Neural cell (in vitro differentiated cells): ENCODE data around the gene BAAT. TPM values are rescaled to one million over a fixed set of nuclear protein-coding genes. Genes with fewer than 3 reads are reported as not detected.

Experiments
- H2AFZ ChIP-seq: fragments of 200-600, 300-800 bp; sonication (generic), shearing (Covaris generic); 2 replicates; pipeline ENCODE4 v1.6.0; 2014; ENCODE audit warnings: low read depth, mild to moderate bottlenecking, antibody characterized with exemption, low read length, moderate library complexity
- H3F3A ChIP-seq: fragments of 200-600 bp; shearing (Covaris generic); 2 replicates; pipeline ENCODE4 v1.6.1; 2016; ENCODE audit warnings: mild to moderate bottlenecking, moderate library complexity, mixed read lengths, antibody characterized with exemption, low read length; ENCODE audit not compliant: insufficient read depth, poor library complexity, severe bottlenecking
- H3K27ac ChIP-seq: fragments of 200-600, 300-800 bp; sonication (generic), shearing (Covaris generic); 2 replicates; pipeline ENCODE4 v1.5.1; 2014; ENCODE audit warnings: mild to moderate bottlenecking, low read length, moderate library complexity
- H3K27me3 ChIP-seq: fragments of 300-800, 200-600 bp; sonication (generic), shearing (Covaris generic); 2 replicates; pipeline ENCODE4 v1.6.0; 2014; ENCODE audit warnings: mild to moderate bottlenecking, low read depth, low read length, moderate library complexity; ENCODE audit not compliant: insufficient read depth
- H3K36me3 ChIP-seq: fragments of 300-800, 200-600 bp; sonication (generic), shearing (Covaris generic); 2 replicates; pipeline ENCODE4 v1.5.1; 2014; ENCODE audit warnings: mild to moderate bottlenecking, antibody characterized with exemption, low read length, moderate library complexity; ENCODE audit not compliant: insufficient read depth
- H3K4me2 ChIP-seq: fragments of 300-800, 200-600 bp; sonication (generic), shearing (Covaris generic); 2 replicates; pipeline ENCODE4 v1.6.0; 2014; ENCODE audit warnings: mild to moderate bottlenecking, low read length
- H3K4me3 ChIP-seq: fragments of 300-800, 200-600 bp; sonication (generic), shearing (Covaris generic); 2 replicates; pipeline ENCODE4 v1.5.1; 2014; ENCODE audit warnings: mild to moderate bottlenecking, low read length, moderate library complexity
- H3K79me2 ChIP-seq: fragments of 200-600 bp; shearing (Covaris generic); replicated peaks from 2 replicates; pipeline ENCODE4 v1.6.0; 2014; ENCODE audit warnings: mild to moderate bottlenecking, low read length, moderate library complexity; ENCODE audit not compliant: insufficient read depth
- H3K9ac ChIP-seq: fragments of 300-800, 200-600 bp; sonication (generic), shearing (Covaris generic); 2 replicates; pipeline ENCODE4 v1.6.1; 2016; ENCODE audit warnings: mild to moderate bottlenecking, low read length, mixed read lengths
- H3K9me2 ChIP-seq: fragments of 200-600 bp; shearing (Covaris generic); 2 replicates; pipeline ENCODE4 v1.6.1; 2016; ENCODE audit warnings: mild to moderate bottlenecking, low read length, mixed read lengths; ENCODE audit not compliant: insufficient read depth
- H3K9me3 ChIP-seq: fragments of 200-600, 300-800 bp; sonication (generic), shearing (Covaris generic); 2 replicates; pipeline ENCODE4 v1.6.1; 2016; ENCODE audit warnings: mild to moderate bottlenecking, mixed run types, low read length, moderate library complexity, mixed read lengths
- H4K20me1 ChIP-seq: fragments of 200-600 bp; shearing (Covaris generic); 2 replicates; pipeline ENCODE4 v1.6.1; 2016; ENCODE audit warnings: mild to moderate bottlenecking, mixed run types; ENCODE audit not compliant: insufficient read depth
- CTCF ChIP-seq: fragments of 450-650 bp; IDR thresholded peaks from 2 replicates; pipeline ENCODE4 v1.5.1; 2014; ENCODE audit warnings: antibody characterized with exemption, mild to moderate bottlenecking, moderate library complexity; ENCODE audit not compliant: poor library complexity, severe bottlenecking
- EP300 ChIP-seq: fragments of 450-650 bp; conservative IDR thresholded peaks from 2 replicates; pipeline ENCODE4 v1.6.1; 2014; ENCODE audit warnings: antibody characterized with exemption, mild to moderate bottlenecking, moderate library complexity; ENCODE audit not compliant: poor library complexity, severe bottlenecking
- EZH2 ChIP-seq: fragments of 200-600, 300-800 bp; shearing (Covaris generic), sonication (generic); IDR thresholded peaks from 2 replicates; pipeline ENCODE4 v1.6.1; 2014; ENCODE audit warnings: antibody characterized with exemption, low read length, borderline replicate concordance, mild to moderate bottlenecking; ENCODE audit not compliant: insufficient read depth, poor library complexity, severe bottlenecking
- MXI1 ChIP-seq: fragments of 450-650 bp; conservative IDR thresholded peaks from 2 replicates; pipeline ENCODE4 v1.6.1; 2014; ENCODE audit warnings: antibody characterized with exemption, mild to moderate bottlenecking; ENCODE audit not compliant: poor library complexity, severe bottlenecking
- POLR2AphosphoS5 ChIP-seq: IDR thresholded peaks from 2 replicates; pipeline ENCODE4 v1.6.1; 2012
- RAD21 ChIP-seq: fragments of 450-650 bp; conservative IDR thresholded peaks from 2 replicates; pipeline ENCODE4 v1.6.1; 2014; ENCODE audit warnings: antibody characterized with exemption, mild to moderate bottlenecking, moderate library complexity
- REST ChIP-seq: IDR thresholded peaks from 2 replicates; pipeline ENCODE4 v1.6.1; 2012; ENCODE audit warnings: borderline replicate concordance
- SMC3 ChIP-seq: fragments of 450-650 bp; conservative IDR thresholded peaks from 2 replicates; pipeline ENCODE4 v1.6.1; 2014; ENCODE audit warnings: antibody characterized with exemption, mild to moderate bottlenecking, moderate library complexity; ENCODE audit not compliant: poor library complexity
- TAF1 ChIP-seq: IDR thresholded peaks from 2 replicates; pipeline ENCODE4 v1.6.1; 2012; ENCODE audit warnings: low read depth
- polyA plus RNA-seq: library from polyadenylated mRNA; depleted of rRNA; stranded (reverse); fragments of >200 nt; gene quantifications from 2 replicates; pipeline ENCODE4 v1.2.3, GENCODE V29; 2014

The BAAT gene
- polyA plus RNA-seq, 1 donor from 2014 or later = 0.61 TPM

GRCh38 chr9:101408374-101409078, 23.7 kb upstream of the BAAT start:
- no peaks in the 10 kb centered on the region for H3F3A ChIP-seq
- peaks cover 23% of the 10 kb centered on the region for H3K9me3 ChIP-seq
- H3K27me3 ChIP-seq = no peaks in the 10 kb centered on the region
- TF ChIP-seq CTCF (no peak), REST (no peak), MXI1 (no peak), POLR2AphosphoS5 (no peak), SMC3 (no peak)
- no peaks in the 10 kb centered on the region for H4K20me1 ChIP-seq
- H2AFZ ChIP-seq = no peak overlapping the region
- peaks cover 40% of the 10 kb centered on the region for H3K36me3 ChIP-seq
- H3K9ac ChIP-seq = no peak overlapping the region
- no peak overlapping the region for H3K4me2 ChIP-seq
- no peak overlapping the region for H3K27ac ChIP-seq
- H3K79me2 ChIP-seq = peaks cover 2% of the 10 kb centered on the region
- no peaks in the 10 kb centered on the region for H3K9me2 ChIP-seq
- no peak overlapping the region for H3K4me3 ChIP-seq

- TF ChIP-seq RAD21 (no peak), POLR2AphosphoS5 (no peak), CTCF (no peak), REST (no peak), EP300 (no peak), SMC3 (no peak), MXI1 (no peak), EZH2 (no peak), TAF1 (no peak)
- Histone ChIP-seq H3K9ac (no peak overlapping the region), H3K27ac (no peak overlapping the region), H3K4me3 (no peak overlapping the region), H3F3A (no peaks in the 10 kb centered on the region), H3K27me3 (no peaks in the 10 kb centered on the region), H3K9me3 (peaks cover 10% of the 10 kb centered on the region), H3K79me2 (peaks cover 26% of the 10 kb centered on the region), H4K20me1 (no peaks in the 10 kb centered on the region), H3K4me2 (no peak overlapping the region), H2AFZ (no peak overlapping the region), H3K36me3 (peaks cover 44% of the 10 kb centered on the region), H3K9me2 (no peaks in the 10 kb centered on the region)
Observed at GRCh38 chr9:101403516-101404285, 18.9 kb upstream of the BAAT start.
